Activated CD4-positive, alpha-beta T cell treated with anti-CD3 and anti-CD28 coated beads for 4 hours (primary cell): ENCODE data around the gene ANKRD40.

Experiments used
- DNase-seq, 2 donors: peaks; one replicate each; pipeline ENCODE4 v3.0.0-alpha.2; 2020

The ANKRD40 gene

GRCh38 chr17:50667259-50668024, 40.3 kb downstream of the ANKRD40 start:
- DNase-seq = no peak

- no peak for DNase-seq
Observed at GRCh38 chr17:50666316-50666715, 41.4 kb downstream of the ANKRD40 start.

GRCh38 chr17:50665838-50666237, 41.9 kb downstream of the ANKRD40 start:
- no peak for DNase-seq

- DNase-seq = no peak
Observed at GRCh38 chr17:50664788-50665458, 42.8 kb downstream of the ANKRD40 start.

- DNase-seq = no peak
Observed at GRCh38 chr17:50663812-50664374, 43.8 kb downstream of the ANKRD40 start.

GRCh38 chr17:50662632-50663225, 45.0 kb downstream of the ANKRD40 start:
- DNase-seq = no peak

GRCh38 chr17:50661795-50662391, 45.8 kb downstream of the ANKRD40 start:
- DNase-seq = no peak

GRCh38 chr17:50661348-50661747, 46.4 kb downstream of the ANKRD40 start:
- no peak for DNase-seq

GRCh38 chr17:50660887-50661345, 46.8 kb downstream of the ANKRD40 start:
- DNase-seq = no peak

GRCh38 chr17:50660042-50660886, 47.5 kb downstream of the ANKRD40 start:
- DNase-seq = no peak

- DNase-seq = no peak
Observed at GRCh38 chr17:50659179-50659578, 48.5 kb downstream of the ANKRD40 start.

GRCh38 chr17:50658616-50659015, 49.1 kb downstream of the ANKRD40 start:
- no peak for DNase-seq

GRCh38 chr17:50657627-50658026, 50.1 kb downstream of the ANKRD40 start:
- no peak for DNase-seq

GRCh38 chr17:50657054-50657453, 50.7 kb downstream of the ANKRD40 start:
- DNase-seq = no peak

GRCh38 chr17:50656509-50656908, 51.2 kb downstream of the ANKRD40 start:
- DNase-seq = no peak

- no peak for DNase-seq
Observed at GRCh38 chr17:50653738-50654137, 54.0 kb downstream of the ANKRD40 start.

GRCh38 chr17:50651661-50652060, 56.1 kb downstream of the ANKRD40 start:
- DNase-seq = no peak

GRCh38 chr17:50649042-50649908, 58.4 kb downstream of the ANKRD40 start:
- no peak for DNase-seq

- DNase-seq = no peak
Observed at GRCh38 chr17:50647187-50647586, 60.5 kb downstream of the ANKRD40 start.

- DNase-seq = no peak
Observed at GRCh38 chr17:50645748-50646682, 61.7 kb downstream of the ANKRD40 start.
